GM18951 (cell line): ENCODE measurements around the gene ZNF573.

Source experiments
- POLR2A ChIP-seq: IDR thresholded peaks from 4 replicates; pipeline ENCODE4 v1.6.1; 2011; ENCODE audit warnings: mild to moderate bottlenecking; ENCODE audit not compliant: insufficient read length, insufficient read depth; ENCODE audit errors: extremely low read depth
- in situ Hi-C: fragments of 300-500 bp; cut with MboI; formaldehyde crosslinking; loops from one replicate; pipeline ENCODE4 v1.12.0; 2022; ENCODE audit warnings: low sequenced_read_pairs, mixed read lengths, inconsistent platforms; ENCODE audit not compliant: unreplicated experiment

Gene ZNF573

GRCh38 chr19:37719111-37719926, 60.1 kb downstream of the ZNF573 start, which contains the start of gene ZNF607:
TSS of gene ZNF607 (minus strand) at chr19:37719761. CDS start at chr19:37711618, 8,143 bp downstream.
- in situ Hi-C loops, result no loop called here
- TF ChIP-seq POLR2A, result peak; percentile 68

- TF ChIP-seq POLR2A, result no peak
- in situ Hi-C loops, result no loop called here
Observed at GRCh38 chr19:37718304-37718703, 61.1 kb downstream of the ZNF573 start.

GRCh38 chr19:37716140-37716539, 63.2 kb downstream of the ZNF573 start:
- in situ Hi-C loops, result no loop called here
- no peak for TF ChIP-seq POLR2A

DNA sequence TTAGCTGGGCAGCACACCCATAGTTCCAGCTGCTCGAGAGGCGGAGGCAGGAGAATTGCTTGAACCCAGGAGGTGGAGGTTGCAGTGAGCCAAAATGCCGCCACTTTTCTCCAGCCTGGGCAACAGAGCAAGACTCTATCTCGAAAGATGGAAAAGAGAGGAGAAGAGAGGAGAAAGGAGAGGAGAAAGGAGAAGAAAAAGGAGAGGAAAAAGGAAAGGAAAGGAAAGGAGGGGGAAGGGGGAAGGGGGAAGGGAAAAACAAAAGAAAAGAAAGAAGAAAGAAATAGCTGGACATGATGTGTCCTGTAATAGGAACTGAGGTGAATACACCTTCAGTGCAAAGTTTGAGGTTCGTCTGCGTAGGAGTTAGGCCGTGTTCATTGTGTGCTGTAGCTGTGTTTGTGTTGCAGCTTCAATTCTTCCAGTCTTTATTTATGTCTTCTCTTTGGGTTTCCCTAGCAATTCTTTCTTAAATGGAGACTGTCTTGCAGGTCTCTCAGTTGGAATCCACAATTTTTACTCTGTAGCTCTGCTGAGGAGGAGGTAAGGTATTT, 73.3 kb downstream of the ZNF573 start:
- in situ Hi-C loops, result no loop called here

DNA sequence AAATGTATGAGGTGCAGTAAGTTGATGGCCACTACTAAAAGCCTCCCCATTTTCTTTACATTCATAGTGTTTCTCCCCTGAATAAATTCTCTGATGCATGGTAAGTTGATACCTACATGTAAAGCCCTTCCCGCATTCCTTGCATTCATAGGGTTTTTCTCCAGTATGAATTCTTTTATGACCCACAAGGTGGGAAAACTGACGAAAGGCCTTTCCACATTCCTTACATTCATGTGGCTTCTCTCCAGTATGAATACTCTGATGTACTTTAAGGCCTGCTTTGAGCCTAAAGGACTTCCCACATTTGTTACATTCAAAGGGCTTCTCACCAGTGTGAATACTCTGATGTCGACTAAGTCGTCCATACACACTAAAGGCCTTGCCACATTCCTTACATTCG, 80.3 kb downstream of the ZNF573 start:
- in situ Hi-C loops, result no loop called here

More for the DNA sequence above, 73.3 kb downstream of the ZNF573 start:
- TF ChIP-seq POLR2A, result no peak

DNA sequence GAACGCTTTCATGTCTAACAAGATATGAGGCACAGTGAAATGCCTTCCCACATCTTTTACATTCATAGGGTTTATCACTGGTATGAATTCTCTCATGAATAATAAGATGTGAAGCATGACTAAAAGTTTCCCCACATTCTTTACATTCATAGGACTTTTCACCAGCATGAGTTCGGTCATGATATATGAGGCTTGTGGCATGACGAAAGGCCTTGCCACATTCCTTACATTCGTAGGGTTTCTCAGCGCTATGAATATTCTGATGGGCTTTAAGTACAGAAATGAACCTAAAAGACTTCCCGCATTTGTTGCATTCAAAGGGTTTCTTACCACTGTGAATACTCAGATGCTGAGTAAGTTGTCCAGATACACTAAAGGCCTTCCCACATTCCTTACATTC, 81.2 kb downstream of the ZNF573 start:
- in situ Hi-C loops, result no loop called here
- TF ChIP-seq POLR2A, result no peak

More for the DNA sequence above, 80.3 kb downstream of the ZNF573 start:
- TF ChIP-seq POLR2A, result no peak

GRCh38 chr19:37695144-37695899, 84.1 kb downstream of the ZNF573 start:
- in situ Hi-C loops, result no loop called here
- TF ChIP-seq POLR2A, result no peak

GRCh38 chr19:37692956-37693620, 86.3 kb downstream of the ZNF573 start:
- TF ChIP-seq POLR2A, result no peak
- in situ Hi-C loops, result no loop called here

DNA sequence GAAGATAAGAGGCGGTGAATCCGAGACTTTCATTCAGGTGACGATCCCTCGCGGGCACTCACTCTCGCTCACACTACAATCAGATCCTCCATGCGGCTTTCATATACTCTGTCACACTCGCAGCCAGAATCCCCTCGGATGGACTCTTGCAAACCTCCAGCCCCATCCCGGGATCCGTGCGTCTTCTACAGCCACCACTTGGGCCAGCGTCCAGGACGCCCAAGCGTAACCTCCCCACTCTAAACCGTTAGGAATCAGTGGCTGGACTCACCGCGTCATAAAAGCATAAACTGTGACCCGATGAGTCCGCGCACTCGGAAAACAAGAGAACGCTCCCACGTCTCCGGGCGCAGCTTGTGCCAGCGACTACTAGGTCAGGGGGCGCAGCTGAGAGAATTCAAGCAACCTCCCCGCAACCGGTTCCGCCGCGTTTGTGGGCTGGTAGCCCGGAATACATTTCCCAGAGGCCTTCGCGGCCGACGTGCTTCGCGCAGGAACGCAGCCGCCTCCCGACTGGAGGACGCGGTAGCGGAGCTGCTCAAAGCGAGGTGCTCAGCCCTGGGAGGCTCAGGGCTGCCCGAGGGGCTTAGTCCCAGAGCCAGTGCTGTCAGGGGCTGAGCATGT, 87.4 kb downstream of the ZNF573 start:
- TF ChIP-seq POLR2A, result peak; percentile 53
- in situ Hi-C loops, result no loop called here
